LoVo (cell line): ENCODE data around the gene MMP15.
"Not testable (repeated sequence)": the region's sequence is repeated elsewhere in the genome, so short reads cannot be mapped to it uniquely, and the experiment has no call there.

Source experiments
- DNase-seq: peaks from one replicate; pipeline ENCODE4 v3.0.0-alpha.2; 2016; ENCODE audit warnings: low spot score

MMP15 gene

GRCh38 chr16:58086381-58087208 is 61.0 kb downstream of the MMP15 start:
- DNase-seq, result no peak

GRCh38 chr16:58087209-58087913 is 61.8 kb downstream of the MMP15 start:
- no peak for DNase-seq

GRCh38 chr16:58088091-58088490 is 62.5 kb downstream of the MMP15 start:
- no peak for DNase-seq

GRCh38 chr16:58090396-58090795 is 64.8 kb downstream of the MMP15 start:
- DNase-seq, result not testable (repeated sequence)

- no peak for DNase-seq
Observed at GRCh38 chr16:58094026-58094425, 68.5 kb downstream of the MMP15 start.

GRCh38 chr16:58094791-58095574 is 69.4 kb downstream of the MMP15 start:
- DNase-seq, result no peak

- not testable (repeated sequence) for DNase-seq
Observed at GRCh38 chr16:58095575-58095960, 70.0 kb downstream of the MMP15 start.

GRCh38 chr16:58096249-58096648 is 70.7 kb downstream of the MMP15 start:
- no peak for DNase-seq
